T-helper 9 cell (primary cell): ENCODE measurements around the gene IQUB.
"Not testable (repeated sequence)": the region's sequence is repeated elsewhere in the genome, so short reads cannot be mapped to it uniquely, and the experiment has no call there.

Experiments used
- DNase-seq: peaks from one replicate; pipeline ENCODE4 v3.0.0-alpha.2; 2020

IQUB gene

DNA sequence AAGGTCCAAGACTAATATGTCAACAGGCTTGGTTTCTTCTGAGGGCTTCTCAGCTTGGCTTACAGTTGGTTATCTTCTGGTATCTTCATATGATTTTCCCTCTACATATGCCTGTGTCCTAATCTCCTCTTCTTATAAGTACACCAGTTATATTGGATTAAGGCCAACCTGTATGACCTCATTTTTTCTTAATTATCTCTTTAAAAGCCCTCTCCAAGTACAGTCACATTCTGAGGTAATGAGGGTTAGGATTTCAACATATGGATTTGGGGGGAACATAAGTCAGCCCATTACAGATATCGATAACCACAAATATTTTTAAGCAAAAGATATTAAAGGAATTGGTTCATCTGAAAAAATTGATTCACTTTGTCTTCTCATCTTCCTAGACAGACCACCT, 49.2 kb downstream of the IQUB start:
- DNase-seq = no peak

DNA sequence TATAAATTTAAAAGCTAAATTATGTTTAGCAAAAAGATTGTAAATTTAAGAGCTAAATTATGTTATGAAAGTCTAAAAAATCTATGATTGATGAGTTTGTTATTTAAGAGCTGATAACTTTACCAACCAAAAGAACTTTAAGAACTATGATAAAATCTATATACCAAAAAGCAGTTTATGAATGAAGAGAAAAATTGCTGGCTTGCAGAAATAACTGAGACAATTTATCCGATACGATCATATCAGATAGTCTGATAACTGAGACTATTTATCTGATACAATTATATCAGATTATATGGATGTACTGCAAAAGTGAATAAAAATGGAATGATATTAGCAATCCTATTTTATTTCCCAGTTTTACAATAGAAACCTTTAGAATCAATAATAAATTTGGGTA, 50.2 kb downstream of the IQUB start:
- no peak for DNase-seq

DNA sequence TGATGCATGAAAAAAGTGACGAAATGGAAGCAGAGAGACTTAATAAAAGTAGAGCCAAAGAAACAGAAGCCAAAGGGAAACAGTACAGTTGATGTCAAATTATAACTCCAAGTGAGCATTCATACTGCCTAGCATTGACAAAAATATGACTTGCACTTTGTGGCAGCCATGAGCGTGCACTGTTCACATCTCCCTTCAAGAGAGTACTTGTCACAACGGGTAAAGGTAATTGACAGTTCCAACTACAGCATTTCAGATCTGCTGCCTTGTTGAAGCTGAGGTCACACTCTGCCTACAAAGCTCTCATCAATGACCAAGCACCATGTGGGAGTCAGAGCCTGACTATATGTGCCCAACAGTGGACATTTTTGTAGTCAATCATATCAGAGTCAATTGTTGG, 54.3 kb downstream of the IQUB start:
- no peak for DNase-seq

DNA sequence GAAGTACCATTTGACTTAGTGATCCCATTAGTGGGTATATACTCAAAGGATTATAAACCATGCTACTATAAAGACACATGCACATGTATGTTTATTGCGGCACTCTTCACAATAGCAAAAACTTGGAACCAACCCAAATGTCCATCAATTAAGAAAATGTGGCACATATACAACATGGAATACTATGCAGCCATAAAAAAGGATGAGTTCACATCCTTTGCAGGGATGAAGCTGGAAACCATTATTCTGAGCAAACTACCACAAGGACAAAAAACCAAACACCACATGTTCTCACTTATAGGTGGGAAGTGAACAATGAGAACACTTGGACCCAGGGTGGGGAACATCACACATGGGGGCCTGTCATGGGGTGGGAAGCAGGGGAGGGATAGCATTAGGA, 56.3 kb downstream of the IQUB start:
- DNase-seq = not testable (repeated sequence)

DNA sequence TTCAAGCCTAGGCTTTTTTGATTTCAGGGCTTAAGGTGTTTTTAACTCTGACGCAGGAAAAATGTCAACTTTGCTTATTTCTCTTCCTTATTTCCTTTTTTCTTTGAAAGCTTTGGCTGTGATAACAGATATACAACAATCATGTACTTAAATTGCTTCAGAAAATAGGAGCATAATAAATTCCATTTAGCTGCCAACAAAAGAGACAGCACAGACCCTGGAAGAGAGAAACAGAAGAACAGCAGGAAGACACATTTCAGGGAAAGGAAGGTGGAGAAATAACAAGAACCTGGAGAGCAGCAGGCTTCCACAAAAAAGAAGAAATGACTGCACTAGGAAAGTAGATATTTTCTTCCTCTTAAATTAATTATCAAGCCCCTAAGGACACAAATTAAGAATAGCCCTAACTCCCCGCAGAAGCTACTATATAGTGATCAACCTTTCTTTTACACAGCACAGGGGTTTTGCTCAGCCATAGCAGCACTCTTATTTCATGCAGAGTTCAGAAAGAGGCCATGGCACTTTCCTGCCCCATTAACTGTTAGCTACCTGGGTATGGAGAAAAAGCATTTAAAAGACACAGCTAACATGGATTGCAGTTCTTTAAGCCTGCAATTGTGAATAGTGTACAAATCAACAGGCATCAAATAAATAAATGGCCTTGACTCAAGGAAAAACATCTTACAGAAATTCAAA, 61.5 kb downstream of the IQUB start:
- no peak for DNase-seq

DNA sequence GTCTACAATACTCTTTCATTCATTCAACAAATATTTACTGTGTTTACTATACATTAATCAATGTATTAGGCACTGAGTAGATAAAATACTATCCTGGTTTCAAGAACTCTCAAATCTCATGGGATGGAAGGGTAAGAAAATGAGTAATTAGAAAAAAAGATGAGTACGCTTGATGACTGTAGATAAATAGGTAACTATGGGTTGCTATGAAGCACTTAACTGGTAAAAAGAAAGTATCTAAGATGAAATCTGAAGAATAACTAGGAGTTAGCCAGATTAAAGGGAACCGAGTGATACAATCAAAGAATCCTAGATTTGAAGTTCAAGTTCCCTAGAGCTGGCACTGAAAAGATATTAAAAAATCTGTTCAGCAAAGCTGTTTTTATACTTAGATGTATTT, 62.1 kb downstream of the IQUB start:
- DNase-seq = no peak

DNA sequence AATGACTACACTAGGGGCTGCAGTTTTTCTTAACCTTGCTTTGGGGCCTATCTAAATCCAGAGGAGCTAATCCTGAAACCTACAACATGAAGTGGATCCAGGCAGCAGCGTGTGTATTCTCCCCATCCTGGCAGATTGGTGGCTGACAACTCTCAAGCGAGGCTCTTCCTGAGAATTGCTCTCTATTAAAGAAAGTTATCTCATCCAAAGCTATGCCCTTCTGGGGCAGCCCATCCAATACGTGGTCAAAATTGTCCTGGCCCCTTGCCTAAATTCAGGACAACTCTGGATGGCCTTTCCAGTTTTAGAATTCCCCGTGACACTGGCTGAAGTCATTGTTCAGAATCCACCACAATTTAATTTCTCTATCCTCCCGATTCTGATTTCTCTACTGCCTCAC, 66.1 kb downstream of the IQUB start:
- DNase-seq = no peak

DNA sequence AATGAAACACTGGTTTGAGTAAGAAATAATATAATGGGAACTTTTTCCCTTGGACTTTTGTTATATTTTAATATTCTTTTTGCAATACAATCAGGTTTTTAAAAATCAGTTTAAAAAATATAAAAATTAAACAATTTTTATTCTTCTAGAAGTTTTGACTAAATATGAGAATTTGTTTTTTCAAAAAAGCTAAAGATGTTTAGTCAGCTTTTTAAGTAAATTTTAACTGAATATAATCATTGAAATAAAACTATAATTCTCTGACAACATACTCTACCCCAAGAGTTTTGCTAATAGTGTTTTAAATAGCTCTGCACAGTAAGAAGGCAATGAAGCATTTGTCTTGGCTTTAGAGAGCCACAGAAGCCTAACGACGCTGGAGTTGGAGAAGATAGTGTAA, 70.5 kb downstream of the IQUB start:
- no peak for DNase-seq

DNA sequence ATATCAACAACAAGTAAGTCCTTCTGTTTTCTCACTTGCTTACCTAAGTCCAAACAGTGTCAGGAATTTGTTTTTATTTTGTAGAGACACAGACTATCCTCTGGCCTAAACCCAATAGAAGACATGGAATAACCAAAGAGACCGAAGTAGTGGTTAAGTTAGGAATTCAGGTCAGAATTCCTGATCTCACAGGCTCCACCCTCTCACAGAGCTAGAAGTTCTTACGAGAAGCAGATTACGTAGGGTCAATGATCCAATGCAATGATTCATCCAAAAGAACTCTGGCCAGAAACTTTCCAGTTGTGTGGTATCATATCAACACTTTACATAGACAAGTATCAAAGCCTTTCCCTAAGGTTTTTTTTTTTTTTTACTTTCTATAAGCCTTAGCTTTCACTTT, 73.8 kb downstream of the IQUB start:
- DNase-seq = no peak

DNA sequence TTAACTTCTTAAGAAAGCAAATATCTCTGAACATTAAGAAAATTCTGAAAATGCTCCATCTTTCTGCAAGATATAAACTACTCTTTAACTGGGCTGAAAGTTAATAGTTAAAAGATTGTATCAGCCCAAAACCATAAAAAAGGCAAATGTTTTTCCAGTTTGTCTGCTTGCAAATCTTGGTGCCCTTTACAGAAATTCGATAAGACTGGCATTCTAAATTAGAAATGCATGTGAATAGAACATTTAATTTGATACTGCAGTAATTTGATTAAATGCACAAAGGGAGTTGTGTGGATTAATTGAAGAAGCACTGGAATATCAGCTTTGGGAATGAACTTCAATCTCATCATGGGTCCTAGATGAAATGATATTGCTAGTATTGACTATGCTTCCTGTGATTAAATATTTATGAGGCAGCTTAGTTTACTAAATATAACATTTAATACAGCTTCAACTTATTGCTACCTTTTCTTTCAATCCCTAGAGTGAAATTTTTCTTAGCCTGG, 78.4 kb downstream of the IQUB start:
- no peak for DNase-seq

DNA sequence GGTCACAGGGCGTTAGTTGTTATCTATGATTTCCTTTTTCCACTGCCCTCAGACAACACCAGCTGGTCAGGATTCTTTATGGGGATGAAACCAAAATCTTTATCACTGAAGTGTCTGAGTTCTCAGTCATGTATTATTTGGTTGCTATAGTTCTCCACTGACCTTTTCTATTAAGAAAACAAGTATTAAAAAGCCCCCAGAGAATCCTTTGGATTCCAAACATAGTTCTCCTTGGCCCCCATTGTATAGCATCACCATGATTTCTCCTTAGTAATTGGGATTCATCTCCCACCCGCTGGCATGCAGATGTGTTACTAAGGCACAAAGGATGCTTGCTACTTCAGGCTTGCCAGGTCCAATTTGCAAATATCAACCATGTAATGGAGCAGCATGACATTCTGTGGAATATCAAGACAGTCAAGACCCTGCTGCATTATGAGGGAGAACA, 94.3 kb downstream of the IQUB start:
- no peak for DNase-seq

DNA sequence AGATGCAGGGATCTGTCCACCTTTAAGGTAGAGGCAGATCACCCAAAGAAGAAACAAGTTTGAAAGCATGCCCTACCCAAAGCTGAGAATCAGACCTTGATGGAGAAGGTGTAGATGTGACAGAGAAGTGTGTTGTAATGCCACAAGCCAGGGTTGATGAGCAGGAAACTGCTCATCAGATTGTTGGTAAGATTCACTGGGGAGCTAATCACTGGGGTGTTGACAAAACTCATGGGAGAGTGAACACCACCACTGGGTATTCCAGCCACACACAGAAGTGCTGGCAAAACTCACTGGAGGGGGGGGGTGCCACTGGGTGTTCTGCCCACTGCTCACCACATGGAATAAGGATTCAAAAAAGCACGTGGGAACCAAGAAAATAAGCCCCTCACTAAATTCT, 95.2 kb downstream of the IQUB start:
- no peak for DNase-seq

DNA sequence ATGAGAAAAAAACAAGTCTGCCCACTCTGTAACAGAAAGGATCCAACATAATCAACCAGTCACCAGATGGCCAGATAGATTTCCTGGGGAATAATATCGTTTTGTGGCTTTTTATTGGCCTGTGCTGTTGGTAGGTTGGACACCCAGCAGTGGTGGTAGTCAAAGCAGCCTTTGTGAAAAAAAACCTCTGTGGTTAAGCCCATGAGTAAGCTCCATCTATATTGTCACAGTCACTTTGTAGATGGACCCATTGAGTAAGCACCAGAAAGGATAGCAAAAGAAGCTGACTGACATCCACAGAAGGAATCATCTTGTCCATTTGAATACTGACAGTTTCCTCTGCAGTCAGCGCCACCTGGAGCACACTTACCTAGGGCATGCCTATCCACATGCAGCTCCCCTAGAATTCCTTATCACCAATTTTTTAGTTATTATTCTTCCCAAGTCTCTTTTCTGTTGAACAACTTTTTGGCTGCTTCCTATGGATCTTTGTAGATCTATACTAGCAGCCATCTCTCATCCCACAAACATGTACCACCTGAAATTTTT, 96.9 kb downstream of the IQUB start:
- DNase-seq = no peak

DNA sequence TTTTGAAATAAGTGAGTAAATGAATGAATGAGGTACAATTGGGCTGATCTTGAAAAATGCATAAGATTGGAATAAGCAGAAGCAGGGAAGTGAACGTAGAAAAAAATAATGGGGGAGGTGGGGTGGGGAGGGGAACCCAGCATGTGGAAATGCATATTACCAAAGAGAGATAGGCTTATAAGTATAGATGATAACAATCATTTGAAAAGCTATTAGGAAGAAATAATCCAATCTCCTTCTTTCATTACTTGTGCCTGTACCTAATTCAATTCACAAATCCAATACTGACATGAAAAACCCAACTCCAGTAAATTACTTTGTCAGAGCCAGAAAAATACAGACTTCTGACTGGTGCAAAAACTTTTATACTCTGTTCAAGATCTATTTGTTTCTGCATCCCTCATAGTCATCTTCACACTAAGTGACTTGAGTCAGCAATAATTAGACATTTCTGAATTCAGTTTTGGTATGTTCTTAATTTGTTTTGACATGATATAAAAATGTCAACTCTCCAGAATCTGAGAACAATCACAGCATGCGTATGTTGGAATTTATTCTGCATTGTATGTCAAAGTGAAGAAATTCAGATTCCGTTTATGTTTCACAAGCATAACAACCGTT, 99.2 kb downstream of the IQUB start:
- no peak for DNase-seq

DNA sequence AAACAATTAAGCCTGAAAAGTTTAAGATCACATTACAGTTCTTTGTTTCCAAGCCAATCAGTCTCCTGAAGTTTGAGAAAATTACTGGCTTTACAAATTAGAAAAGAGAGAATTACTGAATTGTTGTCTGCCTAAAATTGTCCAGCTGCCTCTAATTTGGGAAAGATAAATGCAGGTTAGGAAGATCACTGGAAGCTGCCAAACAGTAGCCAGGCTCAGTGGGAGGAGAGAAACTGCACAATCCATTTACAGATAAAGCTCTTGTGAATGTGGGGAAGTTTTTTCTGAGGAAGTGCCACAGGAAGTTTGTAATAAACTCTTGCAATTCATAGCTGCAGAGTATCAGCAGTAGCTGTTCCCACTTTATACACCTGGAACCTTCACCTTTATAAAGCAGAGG, 100.7 kb downstream of the IQUB start:
- DNase-seq = no peak

DNA sequence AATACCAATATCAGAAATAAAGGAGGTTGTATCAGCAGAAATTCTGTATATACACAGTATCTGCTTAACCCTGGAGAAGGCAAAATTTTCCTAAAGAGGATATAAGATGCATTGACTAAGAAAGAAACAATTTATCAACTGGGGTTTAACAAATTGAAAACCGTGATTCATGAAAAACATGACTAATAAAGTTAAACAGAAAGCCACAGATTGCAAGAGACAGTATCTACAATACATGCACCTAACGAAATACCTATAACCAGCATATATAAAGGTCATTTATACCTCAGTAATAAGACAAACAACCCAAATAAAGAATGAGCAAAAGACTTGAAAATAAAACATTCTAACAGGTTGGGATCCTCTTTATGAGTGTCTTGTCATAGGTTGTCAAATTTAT, 101.8 kb downstream of the IQUB start:
- no peak for DNase-seq

DNA sequence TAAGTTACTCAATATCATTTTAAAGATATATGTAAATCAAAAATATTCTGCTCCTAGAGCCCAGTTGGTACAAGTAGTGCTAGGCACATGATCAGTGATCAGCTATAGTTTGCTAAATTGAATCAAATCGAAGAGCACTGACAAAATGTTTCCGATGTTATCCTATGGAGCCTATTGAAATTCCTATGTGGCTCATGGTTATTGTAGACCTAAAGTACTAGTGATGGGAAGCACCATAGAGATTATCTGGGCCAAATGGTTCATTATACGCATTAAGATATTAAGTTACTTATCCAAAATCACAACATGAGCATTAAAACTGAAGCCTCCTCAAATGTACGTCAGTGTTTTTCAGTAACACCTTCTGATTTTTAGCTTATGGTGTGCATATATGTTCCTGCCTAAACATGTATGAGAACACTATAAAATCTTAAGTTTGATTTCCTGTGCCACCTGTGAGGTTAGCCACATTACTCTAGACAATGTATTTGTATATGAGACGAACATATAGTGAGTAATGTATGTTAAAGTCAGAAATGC, 103.2 kb downstream of the IQUB start:
- DNase-seq = no peak

DNA sequence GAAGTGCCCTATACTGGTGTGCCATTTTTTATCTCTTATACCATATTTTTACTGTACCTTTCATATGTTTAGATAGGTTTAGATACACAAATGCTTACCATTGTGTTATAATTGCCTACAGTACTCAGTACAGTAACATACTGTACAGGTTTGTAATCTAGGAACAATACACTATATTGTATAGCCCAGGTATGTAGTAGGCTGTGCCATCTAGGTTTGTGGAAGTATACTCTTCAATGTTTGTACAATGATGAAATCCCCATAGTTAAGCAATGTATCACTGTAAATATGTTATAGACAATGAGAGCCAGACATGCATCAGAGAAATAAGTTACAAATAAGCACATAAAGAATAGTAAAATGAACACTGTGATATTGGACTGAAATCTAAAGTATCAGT, 109.1 kb downstream of the IQUB start:
- DNase-seq = no peak

DNA sequence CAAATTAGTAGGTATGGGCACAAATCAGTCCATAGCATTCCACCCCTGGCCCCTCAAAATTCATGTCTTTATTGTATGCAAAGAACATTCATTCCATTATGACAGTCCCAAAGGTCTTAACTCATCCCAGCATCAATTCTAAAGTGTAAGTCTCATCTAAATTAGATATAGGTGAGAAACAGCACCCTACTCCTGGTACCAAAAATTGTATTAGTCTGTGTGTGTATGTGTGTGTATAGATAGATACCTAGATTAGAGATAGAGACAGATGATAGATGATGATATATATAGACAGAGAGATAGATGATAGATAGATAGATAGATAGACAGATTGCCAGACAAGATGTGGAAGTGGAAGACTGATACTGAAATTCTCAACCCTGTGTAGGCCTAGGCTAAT, 109.9 kb downstream of the IQUB start:
- no peak for DNase-seq

DNA sequence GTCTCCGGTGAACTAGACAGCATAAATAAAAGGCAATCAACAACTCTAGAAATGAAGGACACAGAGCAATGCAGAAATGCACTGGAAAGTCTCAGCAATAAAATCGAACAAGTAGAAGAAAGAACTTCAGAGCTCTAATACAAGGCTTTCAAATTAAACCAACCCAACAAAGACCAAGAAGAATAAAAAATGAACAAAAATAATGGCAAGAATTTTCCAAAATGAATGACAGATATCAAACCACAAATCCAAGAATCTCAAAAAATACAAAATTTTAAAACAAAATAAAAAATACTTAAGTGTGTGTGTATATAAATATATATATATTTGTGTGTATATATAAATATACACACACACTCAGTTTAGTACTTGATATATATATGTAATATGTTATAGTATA, 110.8 kb downstream of the IQUB start:
- DNase-seq = no peak

DNA sequence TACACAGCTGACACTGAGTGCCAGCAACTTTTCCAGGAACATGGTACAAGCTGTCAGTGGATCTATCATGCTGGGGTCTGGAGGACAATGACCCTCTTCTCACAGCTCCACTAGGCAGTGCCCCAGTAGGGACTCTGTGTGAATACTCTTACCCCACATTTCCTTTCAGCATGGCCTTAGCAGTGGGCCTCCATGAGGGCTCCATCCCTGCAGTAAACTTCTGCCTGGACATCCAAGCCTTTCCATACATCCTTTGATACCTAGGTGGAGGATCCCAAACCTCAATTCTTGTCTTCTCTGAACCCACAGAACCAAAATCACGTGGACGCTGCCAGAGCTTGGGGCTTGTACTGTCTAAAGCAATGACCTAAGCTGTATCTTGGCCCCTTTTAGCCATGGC, 116.8 kb downstream of the IQUB start:
- DNase-seq = no peak

DNA sequence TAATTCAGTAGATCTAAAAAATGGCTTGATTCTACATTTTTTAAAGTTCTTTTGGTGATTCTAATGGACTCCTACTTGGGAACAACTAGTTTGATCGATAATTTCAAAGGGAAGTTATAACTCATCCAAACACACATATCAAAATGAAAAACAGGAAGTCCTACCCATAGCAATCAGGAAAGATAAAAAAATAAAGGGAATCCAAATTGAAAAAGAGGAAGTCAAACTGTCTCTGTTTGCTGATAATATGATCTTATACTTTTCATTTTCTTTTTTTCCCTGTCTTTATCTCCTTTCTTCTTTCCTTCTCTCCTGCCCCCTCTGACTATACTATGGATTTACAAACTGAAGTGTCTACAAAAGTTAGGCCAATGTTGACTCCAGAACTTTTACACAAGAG, 118.8 kb downstream of the IQUB start:
- no peak for DNase-seq

DNA sequence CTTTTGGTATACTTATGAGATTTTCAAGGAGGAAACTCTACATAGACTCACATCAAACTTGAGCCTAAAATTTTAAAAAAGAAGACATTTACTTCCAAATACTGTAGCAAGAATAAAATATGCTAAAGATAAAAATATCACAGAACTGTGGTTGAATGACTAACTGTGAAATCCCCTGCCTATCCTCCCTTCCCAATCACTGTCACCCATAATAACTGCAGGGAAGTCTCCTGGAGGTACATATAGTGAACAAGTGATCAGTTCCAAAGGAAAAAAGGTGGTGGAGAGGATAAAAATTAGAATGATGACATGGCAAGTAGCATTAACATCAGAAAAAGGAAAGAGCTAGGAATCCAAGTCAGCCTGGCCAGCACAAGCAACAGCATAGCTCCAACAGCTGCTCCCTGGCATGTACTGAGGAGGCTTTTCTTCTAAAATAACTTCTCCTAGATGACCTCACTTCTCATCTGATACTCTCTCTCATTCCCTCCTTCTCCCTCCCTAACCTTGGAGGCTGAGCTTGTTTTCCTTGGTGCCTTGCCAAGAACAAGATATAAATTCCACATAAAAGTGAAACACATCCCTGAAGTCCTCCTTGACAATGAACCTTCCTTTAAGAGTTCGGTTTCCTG, 124.0 kb downstream of the IQUB start:
- no peak for DNase-seq

DNA sequence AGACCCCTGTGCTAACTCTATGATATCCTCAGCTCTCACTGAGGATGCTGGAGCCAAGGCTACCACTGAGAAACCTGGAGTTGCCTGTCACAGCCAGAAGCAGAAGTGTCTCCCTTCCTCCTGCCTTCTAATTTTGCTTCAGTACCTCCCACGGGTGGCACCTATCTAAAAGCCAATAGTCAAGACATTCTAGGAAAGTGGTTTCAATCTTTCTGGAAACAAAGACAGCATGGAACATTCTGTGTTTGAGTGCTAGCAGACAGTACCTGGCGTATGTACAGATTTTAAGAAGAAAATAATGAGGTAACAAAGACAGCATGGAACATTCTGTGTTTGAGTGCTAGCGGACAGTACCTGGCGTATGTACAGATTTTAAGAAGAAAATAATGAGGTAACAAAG, 126.4 kb downstream of the IQUB start:
- not testable (repeated sequence) for DNase-seq
